ENCODE results near the gene AFG3L2. TPM values are rescaled to one million over a fixed set of nuclear protein-coding genes. Genes with fewer than 3 reads are reported as not detected.

Gene AFG3L2
- total and polyA plus RNA-seq, 4 donors = 22.5 to 55.4 (median 27.6) TPM

- H3K4me1 ChIP-seq (ENCODE audit: control insufficient read depth in 4 of 4, insufficient read depth in 4 of 4, low read length in 3 of 4) = peaks cover 9 to 28% (median 14%) of the 10 kb centered on the region in 4 donors
- H3K27ac ChIP-seq (ENCODE audit: low read depth in 1 of 2, low read length in 2 of 2) = peak overlapping the region; percentile 98
- TF ChIP-seq YY1 (IDR thresholded peaks at IDR 0.05) = no peak
- no peak for TF ChIP-seq JUND (IDR thresholded peaks at IDR 0.05)
- no peak for TF ChIP-seq ZBTB33 (IDR thresholded peaks at IDR 0.05)
- H3K27me3 ChIP-seq (ENCODE audit: control insufficient read depth in 4 of 4, insufficient read depth in 4 of 4, low read length in 3 of 4) = no peaks in the 10 kb centered on the region
- 12% methylated on average over 42 of the region's 42 CpGs for WGBS
- no peaks in the 10 kb centered on the region for H3K36me3 ChIP-seq (ENCODE audit: control insufficient read depth in 4 of 4, insufficient read depth in 3 of 4, low read depth in 1 of 4, low read length in 3 of 4)
- peak overlapping the region; percentile 70 to 95 (median 81) for H3K4me3 ChIP-seq (ENCODE audit: low read depth in 1 of 3, low read length in 3 of 3)
- no peaks in the 10 kb centered on the region for H3K9me3 ChIP-seq (ENCODE audit: control insufficient read depth in 4 of 4, low read length in 3 of 4)
- peak overlapping the region; percentile 51 to 97 for H3K9ac ChIP-seq (ENCODE audit: low read depth in 1 of 2, low read length in 2 of 2)
- DNase-seq (ENCODE audit: low spot score) = no peak
Measured at GRCh38 chr18:12376034-12376753, 833 bp downstream of the AFG3L2 start.

GRCh38 chr18:12374401-12374800, 2.6 kb downstream of the AFG3L2 start:
- Histone ChIP-seq H3K9me3 (ENCODE audit: control insufficient read depth in 4 of 4, low read length in 3 of 4) (no peaks in the 10 kb centered on the region), H3K9ac (ENCODE audit: low read depth in 1 of 2, low read length in 2 of 2) (no peak overlapping the region), H3K27ac (ENCODE audit: low read depth in 1 of 2, low read length in 2 of 2) (no peak overlapping the region), H3K4me3 (ENCODE audit: low read depth in 1 of 3, low read length in 3 of 3) (no peak overlapping the region), H3K27me3 (ENCODE audit: control insufficient read depth in 4 of 4, insufficient read depth in 4 of 4, low read length in 3 of 4) (no peaks in the 10 kb centered on the region), H3K4me1 (ENCODE audit: control insufficient read depth in 4 of 4, insufficient read depth in 4 of 4, low read length in 3 of 4) (peaks cover 9 to 28% (median 14%) of the 10 kb centered on the region in 4 donors), H3K36me3 (ENCODE audit: control insufficient read depth in 4 of 4, insufficient read depth in 3 of 4, low read depth in 1 of 4, low read length in 3 of 4) (peaks cover 0 to under 1% (median 0%) of the 10 kb centered on the region in 4 donors)
- TF ChIP-seq YY1 (IDR thresholded peaks at IDR 0.05) = no peak
- no peak for TF ChIP-seq HNF4A (conservative IDR thresholded peaks at IDR 0.05)
- no peak for TF ChIP-seq JUND (IDR thresholded peaks at IDR 0.05)
- TF ChIP-seq GABPA (IDR thresholded peaks at IDR 0.05 in 1 of 2, conservative IDR thresholded peaks at IDR 0.05 in 1 of 2) = no peak
- no peak for TF ChIP-seq MAX (IDR thresholded peaks at IDR 0.05)
- TF ChIP-seq NR2F2 (IDR thresholded peaks at IDR 0.05) = no peak
- TF ChIP-seq RXRA (IDR thresholded peaks at IDR 0.05) = no peak
- no peak for TF ChIP-seq SP1 (IDR thresholded peaks at IDR 0.05)
- no peak for TF ChIP-seq ZBTB33 (IDR thresholded peaks at IDR 0.05)
- TF ChIP-seq TAF1 (conservative IDR thresholded peaks at IDR 0.05) = no peak
- TF ChIP-seq EGR1 (IDR thresholded peaks at IDR 0.05; ENCODE audit: low read depth in 2 of 2) = no peak
- no peak for TF ChIP-seq RAD21 (IDR thresholded peaks at IDR 0.05)
- no peak for TF ChIP-seq REST (IDR thresholded peaks at IDR 0.05)
- TF ChIP-seq FOXA2 (IDR thresholded peaks at IDR 0.05) = no peak
- TF ChIP-seq CTCF (IDR thresholded peaks at IDR 0.05; ENCODE audit: low read depth, low read length, missing input control) = no peak
- TF ChIP-seq FOXA1 (IDR thresholded peaks at IDR 0.05) = no peak
- no peak for TF ChIP-seq HNF4G (IDR thresholded peaks at IDR 0.05)
- no peak for TF ChIP-seq ATF3 (IDR thresholded peaks at IDR 0.05)
- DNase-seq (ENCODE audit: low spot score) = no peak
- 90% methylated on average over 6 of the region's 6 CpGs for WGBS
